DMS 273 treated with DMSO at 0.1 percent for 48 hours (cell line): Measurements from ENCODE around the gene NCCRP1.

Experiments
- DNase-seq: peaks from one replicate; lab custom pipeline; 2025; lab: John Stamatoyannopoulos, UW

NCCRP1 gene

GRCh38 chr19:39180749-39181148 is 16.0 kb upstream of the NCCRP1 start:
- no peak for DNase-seq

GRCh38 chr19:39181500-39182173 is 15.1 kb upstream of the NCCRP1 start:
- DNase-seq = no peak

- DNase-seq = no peak
These were observed 14.6 kb upstream of the NCCRP1 start for GRCh38 chr19:39182174-39182505.

GRCh38 chr19:39183104-39183503 is 13.7 kb upstream of the NCCRP1 start:
- DNase-seq = no peak

- no peak for DNase-seq
These were observed 10.4 kb upstream of the NCCRP1 start for GRCh38 chr19:39186391-39186790.

GRCh38 chr19:39187552-39187943 is 9.2 kb upstream of the NCCRP1 start:
- DNase-seq = no peak

GRCh38 chr19:39188960-39189359 is 7.8 kb upstream of the NCCRP1 start:
- DNase-seq = no peak

GRCh38 chr19:39190768-39191167 is 6.0 kb upstream of the NCCRP1 start:
- DNase-seq = no peak

- DNase-seq = no peak
These were observed 3.9 kb upstream of the NCCRP1 start for GRCh38 chr19:39192846-39193245.

GRCh38 chr19:39193803-39194202 is 3.0 kb upstream of the NCCRP1 start:
- no peak for DNase-seq

- DNase-seq = no peak
These were observed 1.8 kb upstream of the NCCRP1 start for GRCh38 chr19:39194832-39195542.

- DNase-seq = no peak
These were observed 1.0 kb upstream of the NCCRP1 start for GRCh38 chr19:39195755-39196154.

- no peak for DNase-seq
These were observed 444 bp upstream of the NCCRP1 start for GRCh38 chr19:39196320-39196719.

GRCh38 chr19:39197808-39198207 is 1.0 kb downstream of the NCCRP1 start:
- DNase-seq = no peak

GRCh38 chr19:39199025-39199424 is 2.3 kb downstream of the NCCRP1 start:
- DNase-seq = no peak

- no peak for DNase-seq
These were observed 3.5 kb downstream of the NCCRP1 start for GRCh38 chr19:39200066-39200802.

- no peak for DNase-seq
These were observed 4.0 kb downstream of the NCCRP1 start for GRCh38 chr19:39200803-39201115.

- DNase-seq = no peak
These were observed 6.2 kb downstream of the NCCRP1 start for GRCh38 chr19:39202998-39203355.

- no peak for DNase-seq
These were observed 6.9 kb downstream of the NCCRP1 start, which contains the start of gene SYCN for GRCh38 chr19:39203372-39204341. Gene SYCN (minus strand): TSS chr19:39204263. CDS start chr19:39204254, 9 bp downstream.

GRCh38 chr19:39205449-39205764 is 8.6 kb downstream of the NCCRP1 start:
- DNase-seq = no peak

- DNase-seq = no peak
These were observed 9.4 kb downstream of the NCCRP1 start for GRCh38 chr19:39206122-39206521.

GRCh38 chr19:39207293-39207836 is 10.6 kb downstream of the NCCRP1 start:
- DNase-seq = no peak
